ENCODE measurements around the gene TMOD1.

Gene TMOD1

DNA sequence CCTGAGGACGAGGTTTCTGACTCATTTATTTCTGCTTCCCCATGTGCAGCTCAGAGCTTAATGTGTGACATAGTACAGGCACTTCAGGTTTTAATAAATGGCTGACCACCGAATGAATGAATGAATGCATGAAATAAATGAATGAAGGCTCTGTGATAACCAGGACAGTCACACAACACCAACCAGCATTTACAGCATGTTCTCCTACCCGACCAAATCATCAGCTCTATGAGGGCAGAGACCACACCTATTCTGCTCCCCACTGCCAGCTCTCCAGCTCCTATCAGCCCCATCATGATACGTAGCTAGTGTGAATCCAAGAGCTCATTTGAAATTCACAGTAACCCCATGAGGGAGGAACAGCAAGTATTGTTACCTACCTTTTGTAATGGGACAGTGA lies 4.8 kb downstream of the TMOD1 start:
- Mint-ChIP-seq H3K27me3 (peaks cover 24% of the 10 kb centered on the region), H3K9me3 (no peaks in the 10 kb centered on the region), H3K27ac (no peak overlapping the region), H3K4me3 (no peak overlapping the region), H3K36me3 (no peaks in the 10 kb centered on the region), H3K4me1 (peaks cover 11% of the 10 kb centered on the region)

DNA sequence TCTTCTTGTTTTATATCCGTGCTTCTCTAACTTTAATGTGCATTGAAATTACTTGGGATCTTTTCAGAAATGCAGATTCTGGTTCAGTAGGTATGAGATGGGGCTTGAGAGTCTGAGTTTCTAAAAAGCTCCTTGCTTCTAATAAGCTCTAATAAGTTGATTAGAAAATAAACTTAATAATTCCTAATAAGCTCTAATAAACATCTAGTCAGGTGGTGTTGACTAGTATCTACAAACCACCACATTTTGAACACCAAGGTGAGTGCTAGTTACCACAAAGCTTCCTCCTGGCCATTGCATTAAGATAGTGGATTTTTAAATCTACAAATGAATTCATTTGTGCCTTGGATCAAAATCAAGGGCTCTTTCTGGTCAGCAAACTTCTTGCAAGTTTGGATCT lies 5.3 kb downstream of the TMOD1 start:
- H3K27me3 Mint-ChIP-seq, result peaks cover 24% of the 10 kb centered on the region
- no peak overlapping the region for H3K4me3 Mint-ChIP-seq
- no peaks in the 10 kb centered on the region for H3K9me3 Mint-ChIP-seq
- no peaks in the 10 kb centered on the region for H3K36me3 Mint-ChIP-seq
- peaks cover 11% of the 10 kb centered on the region for H3K4me1 Mint-ChIP-seq
- H3K27ac Mint-ChIP-seq, result no peak overlapping the region

DNA sequence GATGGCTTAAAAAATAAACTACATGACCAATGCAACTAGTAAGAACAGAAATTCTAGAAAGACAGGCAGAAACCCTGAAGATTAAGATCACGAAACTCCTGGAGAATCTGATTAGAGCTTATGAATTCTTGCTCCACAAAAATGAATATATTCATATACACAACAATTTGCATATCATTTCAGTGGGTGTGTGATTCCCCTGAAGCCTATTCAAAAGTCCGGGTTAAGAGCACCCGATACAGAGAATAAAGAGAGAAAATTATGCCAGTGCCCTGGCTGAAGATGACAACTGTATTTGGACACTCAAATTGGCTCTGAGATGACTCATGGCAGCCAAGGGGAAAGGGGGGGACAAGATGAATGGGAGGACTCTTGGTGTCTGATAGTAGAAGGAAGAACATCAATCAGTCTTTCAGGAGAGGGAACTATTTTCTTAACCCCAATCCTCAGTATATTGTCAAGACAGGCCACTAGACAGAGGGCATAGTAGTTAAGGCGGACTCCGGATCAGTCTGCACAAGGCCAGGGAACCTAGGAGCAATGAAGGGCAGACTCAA lies 6.0 kb downstream of the TMOD1 start:
- Mint-ChIP-seq H3K4me3 (no peak overlapping the region), H3K9me3 (no peaks in the 10 kb centered on the region), H3K27me3 (peaks cover 24% of the 10 kb centered on the region), H3K27ac (no peak overlapping the region), H3K36me3 (no peaks in the 10 kb centered on the region), H3K4me1 (peaks cover 11% of the 10 kb centered on the region)

DNA sequence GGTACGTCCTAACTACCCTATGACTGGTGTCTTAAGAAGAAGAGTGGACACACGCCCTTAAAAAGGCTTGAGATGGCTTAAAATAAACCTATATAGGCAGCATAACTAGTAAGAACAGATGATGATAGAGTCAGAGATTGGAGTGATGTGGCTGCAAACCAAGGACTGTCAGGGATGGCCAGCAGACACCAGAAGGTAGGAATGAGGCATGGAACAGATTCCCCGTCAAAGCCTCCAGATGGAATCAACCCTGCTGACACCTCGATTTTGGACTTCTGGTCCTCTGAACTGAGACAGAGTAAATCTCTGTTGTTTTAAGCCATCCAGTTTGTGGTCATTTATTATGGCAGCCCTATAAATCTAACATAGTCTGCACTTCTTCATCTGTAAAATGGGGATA lies 7.4 kb downstream of the TMOD1 start:
- Mint-ChIP-seq H3K27me3 (peaks cover 12% of the 10 kb centered on the region), H3K4me1 (no peaks in the 10 kb centered on the region), H3K27ac (no peak overlapping the region), H3K36me3 (no peaks in the 10 kb centered on the region), H3K9me3 (no peaks in the 10 kb centered on the region), H3K4me3 (no peak overlapping the region)

DNA sequence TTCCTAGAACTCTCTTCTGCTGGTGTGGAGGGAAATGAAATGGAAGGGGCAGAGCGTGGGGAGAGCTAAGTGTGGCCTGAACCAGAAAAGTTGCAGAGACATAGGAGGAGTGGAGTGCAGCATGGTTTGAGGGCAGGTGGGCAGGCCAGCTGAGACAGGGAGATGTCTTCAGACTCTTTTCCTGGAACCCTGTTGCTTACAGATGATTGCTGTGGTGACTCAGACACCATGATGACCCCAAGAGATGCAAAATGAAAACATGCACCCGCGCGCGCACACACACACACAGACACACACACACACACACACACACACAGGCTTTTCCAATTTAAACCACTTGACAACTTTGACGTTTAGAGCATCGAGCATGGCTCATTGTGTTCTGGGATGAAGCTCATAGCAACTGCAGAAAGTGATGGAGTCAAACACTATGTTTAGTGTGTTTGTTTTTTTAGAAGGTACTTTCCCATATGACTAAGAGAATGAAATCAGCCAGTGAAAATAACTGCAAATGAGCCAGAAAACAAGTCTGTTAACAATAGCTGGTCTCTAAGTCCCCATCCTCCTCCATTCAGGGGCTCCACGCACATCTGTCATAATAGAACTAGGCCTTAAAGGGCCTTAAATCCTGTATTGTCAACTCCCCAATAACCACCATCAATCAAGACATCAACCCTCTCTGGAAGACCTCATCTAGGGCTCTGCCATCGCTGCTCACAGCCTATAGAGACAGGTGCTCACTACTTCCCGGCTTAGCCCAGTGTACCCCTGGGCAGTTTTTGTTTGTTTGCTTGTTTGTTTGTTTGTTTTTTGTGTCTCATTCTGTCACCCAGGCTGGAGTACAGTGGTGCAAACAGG lies 9.6 kb downstream of the TMOD1 start:
- H3K4me1 Mint-ChIP-seq, result no peaks in the 10 kb centered on the region
- H3K4me3 Mint-ChIP-seq, result no peak overlapping the region
- H3K36me3 Mint-ChIP-seq, result no peaks in the 10 kb centered on the region
- H3K27me3 Mint-ChIP-seq, result peaks cover 2% of the 10 kb centered on the region
- H3K9me3 Mint-ChIP-seq, result no peaks in the 10 kb centered on the region
- no peak overlapping the region for H3K27ac Mint-ChIP-seq

DNA sequence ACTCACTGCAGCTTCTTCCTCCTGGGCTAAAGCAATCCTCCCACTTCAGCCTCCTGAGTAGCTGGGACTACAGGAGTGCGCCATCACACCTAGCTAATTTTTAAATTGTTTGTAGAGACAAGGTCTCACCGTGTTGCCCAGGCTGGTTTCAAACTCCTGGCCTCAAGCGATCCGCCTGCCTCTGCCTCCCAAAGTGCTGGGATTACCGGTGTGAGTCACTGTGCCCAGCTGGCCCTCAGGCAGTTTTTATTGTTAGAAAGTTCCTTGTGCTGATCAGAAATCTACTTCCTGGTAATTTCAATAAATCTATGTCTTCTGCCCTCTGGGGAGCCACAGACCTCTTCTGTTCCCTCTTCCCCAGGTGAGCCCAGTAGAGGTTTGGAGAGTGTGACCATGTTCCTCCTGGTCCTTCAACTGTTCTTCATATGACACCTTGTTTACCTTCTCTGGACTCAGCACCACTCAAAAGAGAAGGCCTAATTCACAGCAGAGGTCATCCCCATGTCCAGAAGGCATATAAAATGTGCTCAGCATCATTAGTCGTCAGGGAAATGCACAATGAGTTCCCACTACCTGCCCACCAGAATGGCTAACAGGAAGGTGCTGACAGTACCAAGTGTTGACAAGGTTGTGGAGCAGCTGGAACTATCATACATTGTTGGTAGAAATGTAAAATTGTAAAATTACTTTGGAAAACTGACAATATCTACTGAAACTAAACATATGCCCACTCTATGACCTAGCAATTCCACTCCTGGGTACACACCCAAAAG lies 10.4 kb downstream of the TMOD1 start:
- Mint-ChIP-seq H3K4me1 (no peaks in the 10 kb centered on the region), H3K27ac (no peak overlapping the region), H3K9me3 (no peaks in the 10 kb centered on the region), H3K27me3 (peaks cover 5% of the 10 kb centered on the region), H3K4me3 (no peak overlapping the region), H3K36me3 (no peaks in the 10 kb centered on the region)

DNA sequence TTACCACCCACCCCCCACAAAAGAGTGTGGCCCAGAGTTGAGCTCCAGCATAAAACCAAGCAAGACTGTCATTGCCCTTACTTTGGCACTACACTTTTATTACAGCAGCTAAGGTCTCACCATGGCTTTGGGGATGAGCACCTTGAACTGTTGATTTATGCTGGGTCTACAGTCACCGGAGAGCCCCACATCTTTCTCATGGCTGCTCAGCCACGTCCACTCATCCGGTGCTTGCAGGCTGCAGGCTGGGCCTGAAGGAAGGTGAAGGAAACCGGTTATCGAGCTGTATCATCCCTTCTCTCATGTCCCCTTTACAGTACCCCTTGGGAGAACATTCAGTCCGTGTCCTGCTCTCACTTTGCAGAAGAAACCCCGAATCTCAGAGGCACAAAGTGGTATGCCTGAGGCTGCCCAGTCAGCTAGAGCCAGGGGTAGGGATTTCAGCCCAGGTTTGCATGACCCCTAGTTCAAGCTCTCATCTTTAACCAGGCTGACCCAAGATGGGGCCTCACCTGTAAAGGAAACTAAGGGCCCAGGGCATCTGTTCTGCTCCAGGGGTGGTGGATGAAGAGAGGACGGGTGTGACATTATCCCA lies 11.6 kb downstream of the TMOD1 start:
- Mint-ChIP-seq H3K9me3 (no peaks in the 10 kb centered on the region), H3K27me3 (peaks cover 6% of the 10 kb centered on the region), H3K36me3 (no peaks in the 10 kb centered on the region), H3K27ac (no peak overlapping the region), H3K4me3 (no peak overlapping the region), H3K4me1 (no peaks in the 10 kb centered on the region)

DNA sequence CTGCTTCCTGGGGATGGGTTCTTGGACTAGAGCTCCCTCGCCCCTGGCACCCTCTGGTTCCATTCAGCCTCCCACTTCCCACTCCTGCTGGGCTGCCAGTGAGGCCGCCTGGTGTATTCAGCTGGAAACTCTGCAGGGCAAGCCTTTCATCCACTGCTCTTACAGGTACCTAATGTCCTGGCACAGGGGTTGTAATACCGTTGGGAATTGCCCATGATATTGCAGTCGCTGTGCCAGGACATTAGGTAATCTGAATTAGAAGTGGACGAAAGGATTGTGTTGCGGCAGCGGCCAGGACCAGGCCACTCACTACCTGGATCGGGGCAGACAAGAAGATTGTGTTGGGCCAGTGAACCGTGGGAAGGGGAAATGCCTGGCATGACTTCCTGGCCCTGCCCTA lies 13.1 kb downstream of the TMOD1 start:
- no peak overlapping the region for H3K27ac Mint-ChIP-seq
- H3K36me3 Mint-ChIP-seq, result no peaks in the 10 kb centered on the region
- no peak overlapping the region for H3K4me3 Mint-ChIP-seq
- no peaks in the 10 kb centered on the region for H3K9me3 Mint-ChIP-seq
- peaks cover 11% of the 10 kb centered on the region for H3K27me3 Mint-ChIP-seq
- no peaks in the 10 kb centered on the region for H3K4me1 Mint-ChIP-seq

- Mint-ChIP-seq H3K27me3 (peaks cover 12% of the 10 kb centered on the region), H3K27ac (no peak overlapping the region)
Measured at GRCh38 chr9:97515662-97516061, 14.2 kb downstream of the TMOD1 start.

DNA sequence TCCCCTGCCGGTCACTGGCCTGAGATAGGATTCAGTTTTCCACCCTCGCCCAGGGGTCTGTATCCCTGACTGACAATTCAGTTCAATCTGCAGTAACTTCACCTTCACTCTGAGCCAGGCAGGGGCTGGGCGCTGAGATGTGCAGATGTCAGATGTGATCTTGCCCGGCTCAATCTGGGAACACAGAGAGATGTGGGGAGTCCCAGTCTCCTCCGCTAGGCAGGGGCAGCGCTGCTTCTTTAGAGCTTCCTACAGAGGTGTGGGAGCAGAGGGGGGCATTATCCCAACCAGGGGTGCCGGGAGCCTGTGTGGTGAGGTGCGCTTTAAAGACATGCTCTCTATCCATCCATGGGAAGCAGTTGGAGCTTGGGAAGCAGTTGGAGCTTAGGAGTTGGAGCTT lies 14.6 kb downstream of the TMOD1 start:
- H3K36me3 Mint-ChIP-seq, result no peaks in the 10 kb centered on the region
- no peaks in the 10 kb centered on the region for H3K9me3 Mint-ChIP-seq
- no peaks in the 10 kb centered on the region for H3K4me1 Mint-ChIP-seq
- no peak overlapping the region for H3K4me3 Mint-ChIP-seq
- no peak overlapping the region for H3K27ac Mint-ChIP-seq
- H3K27me3 Mint-ChIP-seq, result peaks cover 11% of the 10 kb centered on the region

More at GRCh38 chr9:97515662-97516061, 14.2 kb downstream of the TMOD1 start:
- Mint-ChIP-seq H3K9me3 (no peaks in the 10 kb centered on the region), H3K4me3 (no peak overlapping the region), H3K4me1 (no peaks in the 10 kb centered on the region), H3K36me3 (no peaks in the 10 kb centered on the region)

DNA sequence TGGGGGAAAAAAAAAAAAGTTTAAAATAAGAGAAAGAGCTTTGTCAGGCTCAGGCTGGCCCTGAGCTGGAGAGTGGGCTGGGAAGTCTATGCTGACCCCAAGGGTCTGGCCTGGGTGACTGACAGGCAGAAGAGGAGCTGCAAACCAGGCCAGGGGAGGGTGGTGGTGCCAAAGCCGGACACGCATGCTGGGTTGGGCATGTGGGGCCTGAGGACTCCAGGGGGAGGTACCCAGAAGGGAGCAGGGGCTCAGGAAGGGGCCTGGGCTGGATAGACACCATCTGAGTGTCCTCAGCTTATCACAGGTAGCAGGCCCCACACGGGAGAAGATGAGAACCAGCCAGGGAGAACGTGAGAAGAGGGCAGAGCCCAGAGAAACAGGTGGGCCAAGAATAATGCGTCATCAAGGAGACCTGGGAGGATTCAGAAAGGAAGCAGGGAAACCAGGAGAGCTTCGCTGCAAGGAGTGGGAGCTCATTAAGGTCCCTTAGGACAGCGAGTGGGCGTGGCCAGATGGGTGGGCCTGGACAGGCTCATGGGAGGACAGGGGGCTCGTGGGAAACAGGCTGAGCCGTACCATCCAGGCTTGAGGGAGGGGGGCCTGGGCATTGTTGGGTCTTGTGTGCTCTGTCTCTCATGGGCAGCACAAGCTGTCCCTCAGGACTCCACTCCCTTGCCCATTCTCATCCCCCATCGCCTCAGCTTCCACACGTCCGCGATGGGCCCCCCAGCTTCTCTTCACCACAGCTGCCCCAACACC lies 16.0 kb downstream of the TMOD1 start:
- Mint-ChIP-seq H3K36me3 (no peaks in the 10 kb centered on the region), H3K27me3 (peaks cover 13% of the 10 kb centered on the region), H3K27ac (no peak overlapping the region), H3K4me1 (no peaks in the 10 kb centered on the region), H3K9me3 (no peaks in the 10 kb centered on the region), H3K4me3 (no peak overlapping the region)

DNA sequence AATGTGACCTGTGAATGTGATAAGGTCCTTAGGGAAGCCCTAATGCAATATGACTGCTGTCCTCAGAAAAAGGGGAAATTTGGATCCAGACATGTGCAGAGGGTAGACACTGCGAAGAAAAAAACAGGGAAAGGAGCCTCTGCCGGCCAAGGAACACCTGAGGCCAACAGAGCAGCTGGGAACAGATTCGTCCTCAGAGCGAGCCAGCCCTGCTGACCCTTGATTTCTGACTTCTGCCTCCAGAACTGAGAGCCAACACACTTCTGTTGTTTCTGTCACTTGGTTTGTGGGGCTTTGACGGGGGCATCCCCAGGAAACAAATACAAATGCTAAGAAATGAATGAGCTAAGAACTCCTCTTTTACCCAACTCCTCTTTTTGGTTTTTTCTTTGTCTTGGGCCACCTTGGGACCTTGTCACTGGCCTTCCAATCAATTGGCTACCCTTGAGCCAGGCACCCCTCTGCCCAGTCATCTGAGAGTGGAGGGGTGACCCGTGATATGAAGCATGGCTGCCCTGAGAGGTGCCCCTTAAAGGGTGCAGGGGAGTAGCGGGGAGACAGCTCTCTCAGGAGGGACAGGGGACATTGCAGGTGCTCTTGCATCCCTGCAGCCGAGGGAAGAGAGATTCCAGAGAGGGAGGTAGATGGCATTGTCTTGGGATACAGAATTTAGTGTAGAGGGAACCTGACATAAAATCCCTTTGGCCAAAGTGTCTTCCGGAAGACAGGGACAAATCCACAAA lies 16.9 kb downstream of the TMOD1 start:
- H3K4me1 Mint-ChIP-seq, result no peaks in the 10 kb centered on the region
- no peaks in the 10 kb centered on the region for H3K9me3 Mint-ChIP-seq
- no peak overlapping the region for H3K4me3 Mint-ChIP-seq
- H3K27me3 Mint-ChIP-seq, result peaks cover 13% of the 10 kb centered on the region
- H3K27ac Mint-ChIP-seq, result no peak overlapping the region
- no peaks in the 10 kb centered on the region for H3K36me3 Mint-ChIP-seq

- Mint-ChIP-seq H3K4me1 (no peaks in the 10 kb centered on the region), H3K4me3 (no peak overlapping the region), H3K27me3 (peaks cover 13% of the 10 kb centered on the region), H3K36me3 (no peaks in the 10 kb centered on the region), H3K9me3 (no peaks in the 10 kb centered on the region), H3K27ac (no peak overlapping the region)
Measured at GRCh38 chr9:97518909-97519307, 17.4 kb downstream of the TMOD1 start.

DNA sequence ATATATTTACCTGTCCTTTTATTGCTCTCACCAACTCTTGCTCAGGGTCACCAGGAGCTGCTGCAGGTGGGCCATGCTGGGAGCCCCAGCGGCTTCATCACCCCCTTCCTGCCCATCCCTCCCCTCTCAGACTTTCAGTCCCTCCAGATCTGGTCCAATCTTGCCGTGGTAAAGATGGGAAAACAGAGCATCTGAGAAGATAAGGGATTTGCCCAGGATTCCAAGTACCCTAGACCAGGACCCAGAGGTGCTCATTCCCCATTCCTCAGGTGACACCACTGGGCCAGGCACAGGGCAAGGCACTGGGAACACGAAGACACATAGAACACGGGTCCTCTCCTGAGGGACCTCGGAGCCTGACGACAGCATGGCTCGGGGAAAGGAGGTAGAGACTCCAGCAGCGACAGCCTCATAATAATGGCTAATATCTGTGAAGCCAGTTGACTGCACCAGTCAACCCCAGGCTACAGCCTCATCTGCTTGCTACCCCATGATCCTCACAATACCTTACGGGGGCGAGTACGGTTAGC lies 18.0 kb downstream of the TMOD1 start:
- Mint-ChIP-seq H3K27ac (no peak overlapping the region), H3K4me1 (no peaks in the 10 kb centered on the region), H3K9me3 (no peaks in the 10 kb centered on the region), H3K27me3 (peaks cover 13% of the 10 kb centered on the region), H3K36me3 (no peaks in the 10 kb centered on the region), H3K4me3 (no peak overlapping the region)
